ENCODE measurements around the gene ADCY2.

- TF ChIP-seq POLR2AphosphoS5 (IDR thresholded peaks at IDR 0.05) (no peak), POLR2A (IDR thresholded peaks at IDR 0.05) (no peak)
- TF ChIP-seq, protein P1, sequence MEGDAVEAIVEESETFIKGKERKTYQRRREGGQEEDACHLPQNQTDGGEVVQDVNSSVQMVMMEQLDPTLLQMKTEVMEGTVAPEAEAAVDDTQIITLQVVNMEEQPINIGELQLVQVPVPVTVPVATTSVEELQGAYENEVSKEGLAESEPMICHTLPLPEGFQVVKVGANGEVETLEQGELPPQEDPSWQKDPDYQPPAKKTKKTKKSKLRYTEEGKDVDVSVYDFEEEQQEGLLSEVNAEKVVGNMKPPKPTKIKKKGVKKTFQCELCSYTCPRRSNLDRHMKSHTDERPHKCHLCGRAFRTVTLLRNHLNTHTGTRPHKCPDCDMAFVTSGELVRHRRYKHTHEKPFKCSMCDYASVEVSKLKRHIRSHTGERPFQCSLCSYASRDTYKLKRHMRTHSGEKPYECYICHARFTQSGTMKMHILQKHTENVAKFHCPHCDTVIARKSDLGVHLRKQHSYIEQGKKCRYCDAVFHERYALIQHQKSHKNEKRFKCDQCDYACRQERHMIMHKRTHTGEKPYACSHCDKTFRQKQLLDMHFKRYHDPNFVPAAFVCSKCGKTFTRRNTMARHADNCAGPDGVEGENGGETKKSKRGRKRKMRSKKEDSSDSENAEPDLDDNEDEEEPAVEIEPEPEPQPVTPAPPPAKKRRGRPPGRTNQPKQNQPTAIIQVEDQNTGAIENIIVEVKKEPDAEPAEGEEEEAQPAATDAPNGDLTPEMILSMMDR (IDR thresholded peaks at IDR 0.05): no peak
Observed at GRCh38 chr5:7868427-7868772, 472.5 kb downstream of the ADCY2 start.

Data from prostate gland (tissue), 2 donors.